CD4-positive, alpha-beta T cell (primary cell): ENCODE data around the gene KCNMA1. TPM values are rescaled to one million over a fixed set of nuclear protein-coding genes. Genes with fewer than 3 reads are reported as not detected.

Experiments
- ATAC-seq: fragments of 200-7000 bp; cut with Tn5 transposase; one replicate; pipeline ENCODE4 v1.10.0; 2022; ENCODE audit warnings: mild to moderate bottlenecking; ENCODE audit not compliant: poor library complexity
- CTCF ChIA-PET: fragments of 350-600 bp; sonication (Branson Sonifier 250); formaldehyde crosslinking; loops from one replicate; lab custom pipeline; 2021; ENCODE audit warnings: antibody characterized with exemption, inconsistent platforms; lab: Charles Lee
- POLR2A ChIA-PET: fragments of 350-600 bp; sonication (Branson Sonifier 250); formaldehyde crosslinking; loops from one replicate; lab custom pipeline; 2021; ENCODE audit warnings: antibody characterized with exemption, inconsistent platforms; lab: Charles Lee
- DNase-seq, 14 experiments: peaks; one replicate each; pipeline ENCODE4 v3.0.0-alpha.2; 2013 to 2020; ENCODE audit warnings: mixed read lengths in 2 of 14
- H3K27ac ChIP-seq, 2 donors: one replicate each; pipeline versions ENCODE4 v1.5.1 to v1.7.0; 2013; ENCODE audit warnings: low read length in 2 of 2, low read depth in 1 of 2, mild to moderate bottlenecking in 1 of 2
- H3K27me3 ChIP-seq, 2 experiments: 1 replicate in 1 of 2; 2 replicates in 1 of 2; pipeline versions ENCODE4 v1.6.1 to v1.7.0; 2013; ENCODE audit warnings: low read length in 2 of 2, control low read depth in 1 of 2, mild to moderate bottlenecking in 1 of 2, moderate library complexity in 1 of 2; ENCODE audit not compliant: insufficient read depth in 2 of 2, control insufficient read depth in 1 of 2
- H3K36me3 ChIP-seq: one replicate; pipeline ENCODE4 v1.6.1; 2013; ENCODE audit warnings: low read length, control low read depth; ENCODE audit not compliant: insufficient read depth
- H3K4me1 ChIP-seq: one replicate; pipeline ENCODE4 v1.6.1; 2013; ENCODE audit warnings: low read length, control low read depth; ENCODE audit not compliant: insufficient read depth
- H3K4me3 ChIP-seq: one replicate; pipeline ENCODE4 v1.5.1; 2013; ENCODE audit warnings: mild to moderate bottlenecking, low read length, moderate library complexity
- H3K9me3 ChIP-seq, 2 experiments: 1 replicate in 1 of 2; 2 replicates in 1 of 2; pipeline versions ENCODE4 v1.6.1 to v1.7.0; 2013; ENCODE audit warnings: low read length in 2 of 2, mild to moderate bottlenecking in 2 of 2, control low read depth in 1 of 2, moderate library complexity in 1 of 2; ENCODE audit not compliant: control insufficient read depth in 1 of 2, insufficient read depth in 1 of 2
- H3K27ac Mint-ChIP-seq: one replicate; pipeline ENCODE4 v1.8.0; 2020; ENCODE audit warnings: mixed read lengths
- H3K27me3 Mint-ChIP-seq: one replicate; pipeline ENCODE4 v1.8.0; 2021; ENCODE audit warnings: mixed read lengths
- H3K36me3 Mint-ChIP-seq: one replicate; pipeline ENCODE4 v1.8.0; 2021; ENCODE audit warnings: low read depth, mixed read lengths
- H3K4me1 Mint-ChIP-seq: one replicate; pipeline ENCODE4 v1.8.0; 2021; ENCODE audit warnings: low read depth, mixed read lengths
- H3K4me3 Mint-ChIP-seq: one replicate; pipeline ENCODE4 v1.8.0; 2020; ENCODE audit warnings: mild to moderate bottlenecking, mixed read lengths
- H3K9me3 Mint-ChIP-seq: one replicate; pipeline ENCODE4 v1.8.0; 2020; ENCODE audit warnings: mixed read lengths
- CTCF ChIP-seq: fragments of 200-600 bp; IDR thresholded peaks from one replicate; pipeline ENCODE4 v1.8.0; 2022; ENCODE audit warnings: antibody characterized with exemption, mild to moderate bottlenecking
- intact Hi-C, 2 experiments: fragments of 100-400 bp; cut with DNase I in 1 of 2; cut with micrococcal nuclease in 1 of 2; formaldehyde crosslinking; loops; one replicate each; pipeline versions ENCODE4 v1.15.1 to v1.9.0; 2023 to 2025; cut with DNase I, micrococcal nuclease
- total RNA-seq, 174 experiments: library from RNA in 2 of 174; stranded (reverse) in 2 of 174; gene quantifications; one replicate each; pipeline ENCODE4 v1.2.3 and lab custom pipeline; 2021 to 2026

Gene KCNMA1
- total RNA-seq, 2 experiments from 2014 or later = not detected

GRCh38 chr10:77289027-77289501, 348.5 kb downstream of the KCNMA1 start:
- CTCF ChIA-PET = no interaction called here
- Histone ChIP-seq H3K27ac (no peak overlapping the region), H3K27me3 (no peaks in the 10 kb centered on the region), H3K4me1 (no peaks in the 10 kb centered on the region), H3K4me3 (no peak overlapping the region), H3K36me3 (no peaks in the 10 kb centered on the region), H3K9me3 (no peaks in the 10 kb centered on the region)
- Mint-ChIP-seq H3K4me1 (no peaks in the 10 kb centered on the region), H3K9me3 (no peaks in the 10 kb centered on the region), H3K36me3 (no peaks in the 10 kb centered on the region), H3K27ac (no peak overlapping the region), H3K27me3 (peaks cover under 1% of the 10 kb centered on the region), H3K4me3 (no peak overlapping the region)
- intact Hi-C loops = no loop called here
- TF ChIP-seq CTCF = no peak
- DNase-seq (no peak), ATAC-seq (no peak)
- POLR2A ChIA-PET = no interaction called here

- CTCF ChIA-PET = no interaction called here
- Mint-ChIP-seq H3K9me3 (no peaks in the 10 kb centered on the region), H3K36me3 (no peaks in the 10 kb centered on the region), H3K4me3 (no peak overlapping the region), H3K4me1 (no peaks in the 10 kb centered on the region), H3K27ac (no peak overlapping the region), H3K27me3 (peaks cover 8% of the 10 kb centered on the region)
- intact Hi-C loops = no loop called here
- TF ChIP-seq CTCF = no peak
- DNase-seq = no peak
- no peaks in the 10 kb centered on the region for H3K9me3 ChIP-seq
- no peak overlapping the region for H3K4me3 ChIP-seq
- ATAC-seq = no peak
- POLR2A ChIA-PET = no interaction called here
- no peaks in the 10 kb centered on the region for H3K36me3 ChIP-seq
- H3K4me1 ChIP-seq = no peaks in the 10 kb centered on the region
- peaks cover 0 to 2% of the 10 kb centered on the region in 2 experiments for H3K27me3 ChIP-seq
- H3K27ac ChIP-seq = no peak overlapping the region
Measured at GRCh38 chr10:77287647-77288120, 349.9 kb downstream of the KCNMA1 start.

- no peak overlapping the region for H3K27ac ChIP-seq
- no peaks in the 10 kb centered on the region for H3K9me3 ChIP-seq
- no peak overlapping the region for H3K27ac Mint-ChIP-seq
- no peak for TF ChIP-seq CTCF
- peaks cover 4% of the 10 kb centered on the region for H3K4me1 Mint-ChIP-seq
- H3K27me3 Mint-ChIP-seq = peaks cover 13% of the 10 kb centered on the region
- no peak overlapping the region for H3K4me3 Mint-ChIP-seq
- no peak for DNase-seq
- ChIA-PET CTCF (no interaction called here), POLR2A (no interaction called here)
- peaks cover 0 to 2% of the 10 kb centered on the region in 2 experiments for H3K27me3 ChIP-seq
- intact Hi-C loops = no loop called here
- H3K36me3 ChIP-seq = no peaks in the 10 kb centered on the region
- H3K4me3 ChIP-seq = no peak overlapping the region
- no peak for ATAC-seq
- no peaks in the 10 kb centered on the region for H3K9me3 Mint-ChIP-seq
- H3K4me1 ChIP-seq = no peaks in the 10 kb centered on the region
- no peaks in the 10 kb centered on the region for H3K36me3 Mint-ChIP-seq
Measured at GRCh38 chr10:77286531-77287508, 350.8 kb downstream of the KCNMA1 start.
